Mesothelial cell of epicardium (in vitro differentiated cells): ENCODE measurements around the gene EPS15. TPM values are rescaled to one million over a fixed set of nuclear protein-coding genes. Genes with fewer than 3 reads are reported as not detected.

Experiments used
- DNase-seq, 2 experiments: peaks; one replicate each; pipeline ENCODE4 v3.0.0; 2021; ENCODE audit warnings: low spot score in 2 of 2; ENCODE audit not compliant: unreplicated experiment in 2 of 2
- H3K27ac Mint-ChIP-seq: 2 replicates; pipeline ENCODE4 v1.8.0; 2021; ENCODE audit warnings: mixed read lengths
- H3K27me3 Mint-ChIP-seq: 2 replicates; pipeline ENCODE4 v1.8.0; 2021; ENCODE audit warnings: low read depth, mixed read lengths
- H3K36me3 Mint-ChIP-seq: 2 replicates; pipeline ENCODE4 v1.8.0; 2021; ENCODE audit warnings: mixed read lengths
- H3K4me1 Mint-ChIP-seq: 2 replicates; pipeline ENCODE4 v1.8.0; 2021; ENCODE audit warnings: mixed read lengths
- H3K4me3 Mint-ChIP-seq: 2 replicates; pipeline ENCODE4 v1.8.0; 2021; ENCODE audit warnings: mild to moderate bottlenecking, moderate library complexity, mixed read lengths
- H3K9me3 Mint-ChIP-seq: 2 replicates; pipeline ENCODE4 v1.8.0; 2021; ENCODE audit warnings: mixed read lengths
- CTCF ChIP-seq: fragments of 200-600 bp; sonication (generic); IDR thresholded peaks from one replicate; pipeline ENCODE4 v1.5.0; 2021; ENCODE audit warnings: antibody characterized with exemption; ENCODE audit not compliant: unreplicated experiment
- total RNA-seq: library from RNA; stranded (reverse); gene quantifications from 3 replicates; pipeline ENCODE4 v1.2.1, GENCODE V29; 2021

Gene EPS15
- total RNA-seq, 1 donor from 2014 or later = 52.5 TPM

GRCh38 chr1:51435878-51436277 is 83.2 kb downstream of the EPS15 start:
- no peak overlapping the region for H3K4me3 Mint-ChIP-seq
- peaks cover 16% of the 10 kb centered on the region for H3K36me3 Mint-ChIP-seq
- no peaks in the 10 kb centered on the region for H3K27me3 Mint-ChIP-seq
- peaks cover 10% of the 10 kb centered on the region for H3K4me1 Mint-ChIP-seq
- H3K27ac Mint-ChIP-seq = no peak overlapping the region
- DNase-seq = no peak
- no peaks in the 10 kb centered on the region for H3K9me3 Mint-ChIP-seq
- TF ChIP-seq CTCF = no peak

- peaks cover 9% of the 10 kb centered on the region for H3K4me1 Mint-ChIP-seq
- peaks cover 17% of the 10 kb centered on the region for H3K36me3 Mint-ChIP-seq
- TF ChIP-seq CTCF = no peak
Measured at GRCh38 chr1:51433972-51434510, 85.0 kb downstream of the EPS15 start.

GRCh38 chr1:51433269-51433971 is 85.6 kb downstream of the EPS15 start:
- TF ChIP-seq CTCF = no peak
- Mint-ChIP-seq H3K27me3 (no peaks in the 10 kb centered on the region), H3K27ac (peak overlapping the region; percentile 66)

More at GRCh38 chr1:51433972-51434510, 85.0 kb downstream of the EPS15 start:
- H3K4me3 Mint-ChIP-seq = no peak overlapping the region
- no peaks in the 10 kb centered on the region for H3K9me3 Mint-ChIP-seq
- DNase-seq = no peak
- H3K27me3 Mint-ChIP-seq = no peaks in the 10 kb centered on the region
- H3K27ac Mint-ChIP-seq = peak overlapping the region; percentile 66

GRCh38 chr1:51432146-51432545 is 86.9 kb downstream of the EPS15 start:
- Mint-ChIP-seq H3K9me3 (peaks cover 12% of the 10 kb centered on the region), H3K27me3 (no peaks in the 10 kb centered on the region), H3K36me3 (peaks cover 33% of the 10 kb centered on the region), H3K4me3 (no peak overlapping the region), H3K27ac (no peak overlapping the region), H3K4me1 (peaks cover 4% of the 10 kb centered on the region)
- no peak for DNase-seq
- TF ChIP-seq CTCF = no peak

More at GRCh38 chr1:51433269-51433971, 85.6 kb downstream of the EPS15 start:
- H3K9me3 Mint-ChIP-seq = no peaks in the 10 kb centered on the region
- peaks cover 4% of the 10 kb centered on the region for H3K4me1 Mint-ChIP-seq
- H3K4me3 Mint-ChIP-seq = no peak overlapping the region
- no peak for DNase-seq
- peaks cover 20% of the 10 kb centered on the region for H3K36me3 Mint-ChIP-seq

- H3K9me3 Mint-ChIP-seq = peaks cover 15% of the 10 kb centered on the region
- H3K27me3 Mint-ChIP-seq = no peaks in the 10 kb centered on the region
- H3K27ac Mint-ChIP-seq = no peak overlapping the region
Measured at GRCh38 chr1:51427438-51427837, 91.6 kb downstream of the EPS15 start.

More at GRCh38 chr1:51427438-51427837, 91.6 kb downstream of the EPS15 start:
- no peak for DNase-seq
- TF ChIP-seq CTCF = no peak
- H3K4me3 Mint-ChIP-seq = no peak overlapping the region
- H3K4me1 Mint-ChIP-seq = peaks cover 19% of the 10 kb centered on the region
- H3K36me3 Mint-ChIP-seq = peaks cover 25% of the 10 kb centered on the region
